Neural cell (in vitro differentiated cells): ENCODE measurements around the gene SRSF8. TPM values are rescaled to one million over a fixed set of nuclear protein-coding genes. Genes with fewer than 3 reads are reported as not detected.

Experiments
- H2AFZ ChIP-seq: fragments of 200-600, 300-800 bp; sonication (generic), shearing (Covaris generic); 2 replicates; pipeline ENCODE4 v1.6.0; 2014; ENCODE audit warnings: low read depth, mild to moderate bottlenecking, antibody characterized with exemption, low read length, moderate library complexity
- H3F3A ChIP-seq: fragments of 200-600 bp; shearing (Covaris generic); 2 replicates; pipeline ENCODE4 v1.6.1; 2016; ENCODE audit warnings: mild to moderate bottlenecking, moderate library complexity, mixed read lengths, antibody characterized with exemption, low read length; ENCODE audit not compliant: insufficient read depth, poor library complexity, severe bottlenecking
- H3K27ac ChIP-seq: fragments of 200-600, 300-800 bp; sonication (generic), shearing (Covaris generic); 2 replicates; pipeline ENCODE4 v1.5.1; 2014; ENCODE audit warnings: mild to moderate bottlenecking, low read length, moderate library complexity
- H3K27me3 ChIP-seq: fragments of 300-800, 200-600 bp; sonication (generic), shearing (Covaris generic); 2 replicates; pipeline ENCODE4 v1.6.0; 2014; ENCODE audit warnings: mild to moderate bottlenecking, low read depth, low read length, moderate library complexity; ENCODE audit not compliant: insufficient read depth
- H3K36me3 ChIP-seq: fragments of 300-800, 200-600 bp; sonication (generic), shearing (Covaris generic); 2 replicates; pipeline ENCODE4 v1.5.1; 2014; ENCODE audit warnings: mild to moderate bottlenecking, antibody characterized with exemption, low read length, moderate library complexity; ENCODE audit not compliant: insufficient read depth
- H3K4me2 ChIP-seq: fragments of 300-800, 200-600 bp; sonication (generic), shearing (Covaris generic); 2 replicates; pipeline ENCODE4 v1.6.0; 2014; ENCODE audit warnings: mild to moderate bottlenecking, low read length
- H3K4me3 ChIP-seq: fragments of 300-800, 200-600 bp; sonication (generic), shearing (Covaris generic); 2 replicates; pipeline ENCODE4 v1.5.1; 2014; ENCODE audit warnings: mild to moderate bottlenecking, low read length, moderate library complexity
- H3K79me2 ChIP-seq: fragments of 200-600 bp; shearing (Covaris generic); replicated peaks from 2 replicates; pipeline ENCODE4 v1.6.0; 2014; ENCODE audit warnings: mild to moderate bottlenecking, low read length, moderate library complexity; ENCODE audit not compliant: insufficient read depth
- H3K9ac ChIP-seq: fragments of 300-800, 200-600 bp; sonication (generic), shearing (Covaris generic); 2 replicates; pipeline ENCODE4 v1.6.1; 2016; ENCODE audit warnings: mild to moderate bottlenecking, low read length, mixed read lengths
- H3K9me2 ChIP-seq: fragments of 200-600 bp; shearing (Covaris generic); 2 replicates; pipeline ENCODE4 v1.6.1; 2016; ENCODE audit warnings: mild to moderate bottlenecking, low read length, mixed read lengths; ENCODE audit not compliant: insufficient read depth
- H3K9me3 ChIP-seq: fragments of 200-600, 300-800 bp; sonication (generic), shearing (Covaris generic); 2 replicates; pipeline ENCODE4 v1.6.1; 2016; ENCODE audit warnings: mild to moderate bottlenecking, mixed run types, low read length, moderate library complexity, mixed read lengths
- H4K20me1 ChIP-seq: fragments of 200-600 bp; shearing (Covaris generic); 2 replicates; pipeline ENCODE4 v1.6.1; 2016; ENCODE audit warnings: mild to moderate bottlenecking, mixed run types; ENCODE audit not compliant: insufficient read depth
- EP300 ChIP-seq: fragments of 450-650 bp; conservative IDR thresholded peaks from 2 replicates; pipeline ENCODE4 v1.6.1; 2014; ENCODE audit warnings: antibody characterized with exemption, mild to moderate bottlenecking, moderate library complexity; ENCODE audit not compliant: poor library complexity, severe bottlenecking
- MXI1 ChIP-seq: fragments of 450-650 bp; conservative IDR thresholded peaks from 2 replicates; pipeline ENCODE4 v1.6.1; 2014; ENCODE audit warnings: antibody characterized with exemption, mild to moderate bottlenecking; ENCODE audit not compliant: poor library complexity, severe bottlenecking
- POLR2AphosphoS5 ChIP-seq: IDR thresholded peaks from 2 replicates; pipeline ENCODE4 v1.6.1; 2012
- RAD21 ChIP-seq: fragments of 450-650 bp; conservative IDR thresholded peaks from 2 replicates; pipeline ENCODE4 v1.6.1; 2014; ENCODE audit warnings: antibody characterized with exemption, mild to moderate bottlenecking, moderate library complexity
- SMC3 ChIP-seq: fragments of 450-650 bp; conservative IDR thresholded peaks from 2 replicates; pipeline ENCODE4 v1.6.1; 2014; ENCODE audit warnings: antibody characterized with exemption, mild to moderate bottlenecking, moderate library complexity; ENCODE audit not compliant: poor library complexity
- polyA plus RNA-seq: library from polyadenylated mRNA; depleted of rRNA; stranded (reverse); fragments of >200 nt; gene quantifications from 2 replicates; pipeline ENCODE4 v1.2.3, GENCODE V29; 2014
- TF ChIP-seq, protein P1 (sequence below): fragments of 450-650 bp; IDR thresholded peaks from 2 replicates; pipeline ENCODE4 v1.5.1; 2014; ENCODE audit warnings: antibody characterized with exemption, mild to moderate bottlenecking, moderate library complexity; ENCODE audit not compliant: poor library complexity, severe bottlenecking
- TF ChIP-seq, protein P2 (sequence below): IDR thresholded peaks from 2 replicates; pipeline ENCODE4 v1.6.1; 2012; ENCODE audit warnings: borderline replicate concordance

Gene SRSF8
- polyA plus RNA-seq, 1 donor from 2014 or later: 44.6 TPM

DNA sequence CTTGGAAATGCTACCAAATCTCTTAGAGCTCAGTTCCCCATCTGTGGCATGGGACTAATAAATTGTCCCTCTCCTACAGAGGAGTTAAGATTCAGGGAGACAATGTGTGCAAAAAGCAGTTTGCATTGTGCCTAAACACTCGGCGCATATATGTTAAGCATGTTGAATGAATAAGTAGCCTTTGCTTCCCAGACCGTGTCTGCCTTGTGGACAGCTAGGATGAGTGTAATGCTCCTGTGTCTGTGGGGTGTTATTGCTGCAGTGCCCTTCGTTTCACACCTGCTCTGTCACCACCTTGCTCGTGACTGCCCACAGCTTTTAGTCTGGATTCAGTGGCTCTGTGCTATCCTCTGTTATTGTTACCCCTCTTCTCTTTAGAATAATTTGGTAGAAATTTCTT lies 37.0 kb downstream of the SRSF8 start:
- H3F3A ChIP-seq: no peaks in the 10 kb centered on the region
- H2AFZ ChIP-seq: no peak overlapping the region
- no peaks in the 10 kb centered on the region for H3K79me2 ChIP-seq
- no peak overlapping the region for H3K9ac ChIP-seq
- no peak overlapping the region for H3K4me3 ChIP-seq
- no peaks in the 10 kb centered on the region for H4K20me1 ChIP-seq
- H3K27me3 ChIP-seq: no peaks in the 10 kb centered on the region
- TF ChIP-seq SMC3: no peak
- TF ChIP-seq, protein P1, sequence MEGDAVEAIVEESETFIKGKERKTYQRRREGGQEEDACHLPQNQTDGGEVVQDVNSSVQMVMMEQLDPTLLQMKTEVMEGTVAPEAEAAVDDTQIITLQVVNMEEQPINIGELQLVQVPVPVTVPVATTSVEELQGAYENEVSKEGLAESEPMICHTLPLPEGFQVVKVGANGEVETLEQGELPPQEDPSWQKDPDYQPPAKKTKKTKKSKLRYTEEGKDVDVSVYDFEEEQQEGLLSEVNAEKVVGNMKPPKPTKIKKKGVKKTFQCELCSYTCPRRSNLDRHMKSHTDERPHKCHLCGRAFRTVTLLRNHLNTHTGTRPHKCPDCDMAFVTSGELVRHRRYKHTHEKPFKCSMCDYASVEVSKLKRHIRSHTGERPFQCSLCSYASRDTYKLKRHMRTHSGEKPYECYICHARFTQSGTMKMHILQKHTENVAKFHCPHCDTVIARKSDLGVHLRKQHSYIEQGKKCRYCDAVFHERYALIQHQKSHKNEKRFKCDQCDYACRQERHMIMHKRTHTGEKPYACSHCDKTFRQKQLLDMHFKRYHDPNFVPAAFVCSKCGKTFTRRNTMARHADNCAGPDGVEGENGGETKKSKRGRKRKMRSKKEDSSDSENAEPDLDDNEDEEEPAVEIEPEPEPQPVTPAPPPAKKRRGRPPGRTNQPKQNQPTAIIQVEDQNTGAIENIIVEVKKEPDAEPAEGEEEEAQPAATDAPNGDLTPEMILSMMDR: no peak
- TF ChIP-seq, protein P2, sequence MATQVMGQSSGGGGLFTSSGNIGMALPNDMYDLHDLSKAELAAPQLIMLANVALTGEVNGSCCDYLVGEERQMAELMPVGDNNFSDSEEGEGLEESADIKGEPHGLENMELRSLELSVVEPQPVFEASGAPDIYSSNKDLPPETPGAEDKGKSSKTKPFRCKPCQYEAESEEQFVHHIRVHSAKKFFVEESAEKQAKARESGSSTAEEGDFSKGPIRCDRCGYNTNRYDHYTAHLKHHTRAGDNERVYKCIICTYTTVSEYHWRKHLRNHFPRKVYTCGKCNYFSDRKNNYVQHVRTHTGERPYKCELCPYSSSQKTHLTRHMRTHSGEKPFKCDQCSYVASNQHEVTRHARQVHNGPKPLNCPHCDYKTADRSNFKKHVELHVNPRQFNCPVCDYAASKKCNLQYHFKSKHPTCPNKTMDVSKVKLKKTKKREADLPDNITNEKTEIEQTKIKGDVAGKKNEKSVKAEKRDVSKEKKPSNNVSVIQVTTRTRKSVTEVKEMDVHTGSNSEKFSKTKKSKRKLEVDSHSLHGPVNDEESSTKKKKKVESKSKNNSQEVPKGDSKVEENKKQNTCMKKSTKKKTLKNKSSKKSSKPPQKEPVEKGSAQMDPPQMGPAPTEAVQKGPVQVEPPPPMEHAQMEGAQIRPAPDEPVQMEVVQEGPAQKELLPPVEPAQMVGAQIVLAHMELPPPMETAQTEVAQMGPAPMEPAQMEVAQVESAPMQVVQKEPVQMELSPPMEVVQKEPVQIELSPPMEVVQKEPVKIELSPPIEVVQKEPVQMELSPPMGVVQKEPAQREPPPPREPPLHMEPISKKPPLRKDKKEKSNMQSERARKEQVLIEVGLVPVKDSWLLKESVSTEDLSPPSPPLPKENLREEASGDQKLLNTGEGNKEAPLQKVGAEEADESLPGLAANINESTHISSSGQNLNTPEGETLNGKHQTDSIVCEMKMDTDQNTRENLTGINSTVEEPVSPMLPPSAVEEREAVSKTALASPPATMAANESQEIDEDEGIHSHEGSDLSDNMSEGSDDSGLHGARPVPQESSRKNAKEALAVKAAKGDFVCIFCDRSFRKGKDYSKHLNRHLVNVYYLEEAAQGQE: no peak
- no peaks in the 10 kb centered on the region for H3K9me3 ChIP-seq
- no peaks in the 10 kb centered on the region for H3K9me2 ChIP-seq
- no peak overlapping the region for H3K27ac ChIP-seq
- no peak overlapping the region for H3K4me2 ChIP-seq
- no peaks in the 10 kb centered on the region for H3K36me3 ChIP-seq

DNA sequence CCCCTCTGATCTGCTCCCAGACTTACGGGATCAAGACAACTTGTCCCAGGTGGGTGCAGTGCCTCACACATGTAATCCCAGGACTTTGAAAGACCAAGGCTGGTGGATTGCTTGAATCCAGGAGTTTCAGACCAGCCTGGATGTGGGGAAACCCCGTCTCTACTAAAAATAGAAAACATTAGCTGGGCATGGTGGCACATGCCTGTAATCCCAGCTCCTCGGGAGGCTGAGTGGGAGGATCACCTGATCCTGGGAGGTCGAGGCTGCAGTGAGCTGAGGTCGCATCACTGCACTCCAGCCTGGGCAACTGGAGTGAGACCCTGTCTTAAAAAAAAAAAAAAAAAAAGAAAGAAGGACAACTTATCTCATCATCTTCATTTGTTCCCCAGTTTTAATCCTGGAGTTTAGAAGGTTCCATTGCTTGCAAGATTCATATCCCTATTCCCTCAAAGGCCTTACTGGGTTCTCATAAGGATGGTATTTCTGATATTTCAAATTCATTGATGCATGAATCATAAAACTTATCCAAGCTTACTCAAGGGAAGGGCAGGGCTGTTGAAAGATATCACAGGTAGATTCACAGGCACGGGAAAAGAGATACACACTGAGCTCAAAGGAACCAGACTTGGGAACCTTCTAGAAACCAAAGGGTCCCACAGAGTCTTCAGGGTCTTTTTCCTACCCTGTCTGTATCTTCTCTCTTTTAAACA lies 37.6 kb downstream of the SRSF8 start:
- no peak overlapping the region for H3K4me3 ChIP-seq
- no peaks in the 10 kb centered on the region for H3K9me2 ChIP-seq
- TF ChIP-seq POLR2AphosphoS5: no peak
- no peaks in the 10 kb centered on the region for H3K36me3 ChIP-seq
- no peaks in the 10 kb centered on the region for H3F3A ChIP-seq
- no peak overlapping the region for H3K27ac ChIP-seq
- H3K9ac ChIP-seq: no peak overlapping the region
- H3K79me2 ChIP-seq: no peaks in the 10 kb centered on the region
- H3K9me3 ChIP-seq: no peaks in the 10 kb centered on the region
- H3K4me2 ChIP-seq: no peak overlapping the region
- no peaks in the 10 kb centered on the region for H4K20me1 ChIP-seq
- no peaks in the 10 kb centered on the region for H3K27me3 ChIP-seq
- no peak overlapping the region for H2AFZ ChIP-seq

DNA sequence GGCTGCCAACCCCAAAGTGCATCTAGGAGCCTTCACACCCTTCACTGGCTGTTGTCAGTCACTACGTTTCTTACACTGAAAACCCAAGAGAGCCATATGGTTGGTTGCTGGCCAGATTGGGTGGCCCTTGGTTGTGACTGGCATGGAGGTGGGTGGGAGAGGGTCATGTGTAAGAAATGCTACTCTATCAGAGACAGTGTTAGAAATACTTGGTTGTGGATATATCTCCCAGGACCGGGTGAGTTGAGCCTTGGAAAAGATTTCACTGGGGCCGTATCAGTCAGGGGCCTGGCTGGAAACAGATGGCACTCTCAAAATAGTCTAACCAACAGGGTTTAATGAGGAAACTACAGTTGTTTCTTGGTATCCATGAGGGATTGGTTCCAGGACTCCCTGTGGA lies 38.1 kb downstream of the SRSF8 start:
- no peak overlapping the region for H3K27ac ChIP-seq
- H3K9me2 ChIP-seq: no peaks in the 10 kb centered on the region
- H3K79me2 ChIP-seq: no peaks in the 10 kb centered on the region
- H4K20me1 ChIP-seq: no peaks in the 10 kb centered on the region
- H3F3A ChIP-seq: no peaks in the 10 kb centered on the region
- TF ChIP-seq EP300: no peak
- no peak for TF ChIP-seq SMC3
- TF ChIP-seq, protein P1: no peak
- TF ChIP-seq MXI1: no peak
- TF ChIP-seq, protein P2: no peak
- TF ChIP-seq RAD21: no peak
- TF ChIP-seq POLR2AphosphoS5: no peak
- H3K36me3 ChIP-seq: no peaks in the 10 kb centered on the region
- no peak overlapping the region for H3K4me2 ChIP-seq
- no peak overlapping the region for H3K4me3 ChIP-seq
- no peaks in the 10 kb centered on the region for H3K9me3 ChIP-seq
- H2AFZ ChIP-seq: no peak overlapping the region
- no peak overlapping the region for H3K9ac ChIP-seq
- H3K27me3 ChIP-seq: no peaks in the 10 kb centered on the region
